OCI-LY3 (cell line): ENCODE data around the gene SLC22A9.

Source experiments
- CTCF ChIP-seq: fragments of 200-600, 300-600 bp; sonication (generic); IDR thresholded peaks from 2 replicates; pipeline ENCODE4 v1.5.1; 2014; ENCODE audit warnings: antibody characterized with exemption, low read length, low read depth
- EZH2phosphoT487 ChIP-seq: fragments of 200-600 bp; shearing (Covaris generic); IDR thresholded peaks from 2 replicates; pipeline ENCODE4 v1.6.1; 2018; ENCODE audit warnings: antibody characterized with exemption, mixed run types, low read depth

GRCh38 chr11:63369165-63369970 lies at the start of gene SLC22A9:
- TF ChIP-seq CTCF (no peak), EZH2phosphoT487 (no peak)
